Sigmoid colon (tissue), 4 donors: ENCODE measurements around the gene PUDP.

Experiments
- POLR2A ChIP-seq, 2 donors: fragments of 450-650 bp; IDR thresholded peaks; one replicate each; pipeline ENCODE4 v1.6.1; 2016; ENCODE audit warnings: antibody characterized with exemption in 2 of 2, mild to moderate bottlenecking in 2 of 2, moderate library complexity in 2 of 2
- POLR2AphosphoS5 ChIP-seq, 4 donors: sonication (generic); formaldehyde crosslinking; IDR thresholded peaks; one replicate each; pipeline ENCODE4 v1.6.1; 2017; ENCODE audit warnings: antibody characterized with exemption in 4 of 4
- TF ChIP-seq, protein P1 (sequence below), 4 experiments: fragments of 450-650 bp in 3 of 4; fragments of 200-600 bp in 1 of 4; IDR thresholded peaks; one replicate each; pipeline ENCODE4 v1.5.1; 2016 to 2019; ENCODE audit warnings: antibody characterized with exemption in 4 of 4, mild to moderate bottlenecking in 3 of 4, moderate library complexity in 2 of 4

DNA sequence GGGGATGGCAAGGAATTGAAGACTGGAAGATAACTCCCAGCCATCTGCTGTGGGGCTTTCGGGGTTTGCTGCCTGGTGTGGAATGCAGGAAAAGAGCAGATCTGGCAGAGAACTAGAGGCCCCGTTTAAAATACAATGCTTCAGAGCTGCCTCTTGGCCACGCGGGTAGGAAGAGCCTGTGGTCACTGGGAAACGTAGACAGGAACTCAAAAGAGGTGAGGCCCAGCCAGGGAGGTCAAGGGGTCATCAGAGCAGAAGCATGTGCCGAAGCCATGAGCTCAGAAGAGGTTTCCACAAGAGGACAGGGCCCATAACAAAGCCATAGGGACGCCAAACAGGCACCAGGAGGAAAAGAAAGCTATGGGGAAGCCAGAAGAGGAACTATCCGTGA is 14.9 kb downstream of the PUDP start:
- TF ChIP-seq, protein P1, sequence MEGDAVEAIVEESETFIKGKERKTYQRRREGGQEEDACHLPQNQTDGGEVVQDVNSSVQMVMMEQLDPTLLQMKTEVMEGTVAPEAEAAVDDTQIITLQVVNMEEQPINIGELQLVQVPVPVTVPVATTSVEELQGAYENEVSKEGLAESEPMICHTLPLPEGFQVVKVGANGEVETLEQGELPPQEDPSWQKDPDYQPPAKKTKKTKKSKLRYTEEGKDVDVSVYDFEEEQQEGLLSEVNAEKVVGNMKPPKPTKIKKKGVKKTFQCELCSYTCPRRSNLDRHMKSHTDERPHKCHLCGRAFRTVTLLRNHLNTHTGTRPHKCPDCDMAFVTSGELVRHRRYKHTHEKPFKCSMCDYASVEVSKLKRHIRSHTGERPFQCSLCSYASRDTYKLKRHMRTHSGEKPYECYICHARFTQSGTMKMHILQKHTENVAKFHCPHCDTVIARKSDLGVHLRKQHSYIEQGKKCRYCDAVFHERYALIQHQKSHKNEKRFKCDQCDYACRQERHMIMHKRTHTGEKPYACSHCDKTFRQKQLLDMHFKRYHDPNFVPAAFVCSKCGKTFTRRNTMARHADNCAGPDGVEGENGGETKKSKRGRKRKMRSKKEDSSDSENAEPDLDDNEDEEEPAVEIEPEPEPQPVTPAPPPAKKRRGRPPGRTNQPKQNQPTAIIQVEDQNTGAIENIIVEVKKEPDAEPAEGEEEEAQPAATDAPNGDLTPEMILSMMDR (IDR thresholded peaks at IDR 0.05), result no peak
- TF ChIP-seq POLR2A (IDR thresholded peaks at IDR 0.05), result no peak
- no peak for TF ChIP-seq POLR2AphosphoS5 (IDR thresholded peaks at IDR 0.05)
